Stimulated activated CD8-positive, alpha-beta memory T cell treated with anti-CD3 and anti-CD28 coated beads, Interleukin-4, amount 100 ng/mL, for 1 hour (primary cell): ENCODE results near the gene HOXD3.

Experiments
- DNase-seq, 2 donors: peaks; one replicate each; pipeline ENCODE4 v3.0.0-alpha.2; 2020; ENCODE audit warnings: low read depth in 2 of 2, low spot score in 1 of 2

HOXD3 gene

GRCh38 chr2:176132205-176133171, 24.6 kb upstream of the HOXD3 start:
- DNase-seq = no peak

GRCh38 chr2:176133389-176133788, 23.7 kb upstream of the HOXD3 start:
- DNase-seq = no peak

GRCh38 chr2:176134035-176134434, 23.1 kb upstream of the HOXD3 start:
- DNase-seq = no peak

GRCh38 chr2:176135035-176135440, 22.1 kb upstream of the HOXD3 start:
- DNase-seq = no peak

GRCh38 chr2:176136374-176137251, 20.5 kb upstream of the HOXD3 start:
- DNase-seq = no peak

- DNase-seq = no peak
Measured at GRCh38 chr2:176137252-176137580, 19.9 kb upstream of the HOXD3 start.

GRCh38 chr2:176137906-176138305, 19.2 kb upstream of the HOXD3 start:
- no peak for DNase-seq

- no peak for DNase-seq
Measured at GRCh38 chr2:176138526-176138922, 18.6 kb upstream of the HOXD3 start.

GRCh38 chr2:176138923-176139660, 18.0 kb upstream of the HOXD3 start:
- no peak for DNase-seq

- no peak for DNase-seq
Measured at GRCh38 chr2:176139661-176140512, 17.2 kb upstream of the HOXD3 start.

- DNase-seq = peak; percentile 32 to 41
Measured at GRCh38 chr2:176140513-176141317, 16.4 kb upstream of the HOXD3 start.

GRCh38 chr2:176142281-176142680, 14.8 kb upstream of the HOXD3 start:
- no peak for DNase-seq

GRCh38 chr2:176145085-176145969, 11.8 kb upstream of the HOXD3 start:
- DNase-seq = no peak

GRCh38 chr2:176146101-176146500, 11.0 kb upstream of the HOXD3 start:
- no peak for DNase-seq

- DNase-seq = no peak
Measured at GRCh38 chr2:176146645-176147044, 10.5 kb upstream of the HOXD3 start.

- DNase-seq = no peak
Measured at GRCh38 chr2:176147210-176147799, 9.8 kb upstream of the HOXD3 start.

GRCh38 chr2:176147800-176148496, 9.2 kb upstream of the HOXD3 start:
- no peak for DNase-seq
